ENCODE results near the gene MMP24OS.

MMP24OS gene

GRCh38 chr20:35238170-35238569 lies 39.8 kb downstream of the MMP24OS start:
- DNase-seq (ENCODE audit: extremely low read depth, low read depth) = no peak
- TF ChIP-seq CTCF (IDR thresholded peaks at IDR 0.05; ENCODE audit: low read depth, low read length) = no peak

- TF ChIP-seq CTCF (IDR thresholded peaks at IDR 0.05; ENCODE audit: low read depth, low read length) = no peak
- no peak for DNase-seq (ENCODE audit: extremely low read depth, low read depth)
These were observed 40.4 kb downstream of the MMP24OS start for GRCh38 chr20:35237486-35237885.

- TF ChIP-seq CTCF (IDR thresholded peaks at IDR 0.05; ENCODE audit: low read depth, low read length) = no peak
- DNase-seq (ENCODE audit: extremely low read depth, low read depth) = no peak
These were observed 42.0 kb downstream of the MMP24OS start for GRCh38 chr20:35235881-35236280.

GRCh38 chr20:35232575-35232974 lies 45.3 kb downstream of the MMP24OS start:
- DNase-seq (ENCODE audit: extremely low read depth, low read depth) = peak; percentile 19
- no peak for TF ChIP-seq CTCF (IDR thresholded peaks at IDR 0.05; ENCODE audit: low read depth, low read length)

- no peak for DNase-seq (ENCODE audit: extremely low read depth, low read depth)
These were observed 50.8 kb downstream of the MMP24OS start for GRCh38 chr20:35226884-35227681.

More at GRCh38 chr20:35226884-35227681, 50.8 kb downstream of the MMP24OS start:
- no peak for TF ChIP-seq CTCF (IDR thresholded peaks at IDR 0.05; ENCODE audit: low read depth, low read length)

Data from AG09319 (cell line).